RWPE1 (cell line): ENCODE results near the gene LANCL2.
"Not testable (repeated sequence)": the region's sequence is repeated elsewhere in the genome, so short reads cannot be mapped to it uniquely, and the experiment has no call there.

ENCODE experiments used
- CTCF ChIA-PET: fragments of 350-600 bp; sonication (Branson Sonifier 250); formaldehyde crosslinking; extraction: SDS; loops from one replicate; lab custom pipeline; 2021; lab: Yijun Ruan, JAX
- POLR2A ChIA-PET: fragments of 400-600 bp; formaldehyde crosslinking; extraction: SDS; loops from one replicate; lab custom pipeline; 2020; ENCODE audit warnings: antibody characterized with exemption; ENCODE audit not compliant: low non-redundant PET; lab: Yijun Ruan, JAX
- DNase-seq: peaks from one replicate; pipeline ENCODE4 v3.0.0; 2012; ENCODE audit warnings: low spot score
- H3K27ac ChIP-seq: fragments of 450-650 bp; 2 replicates; pipeline ENCODE4 v1.5.1; 2017
- TF ChIP-seq, protein P1 (sequence below): fragments of 450-650 bp; conservative IDR thresholded peaks from 2 replicates; pipeline ENCODE4 v1.5.1; 2017; ENCODE audit warnings: low read depth, mild to moderate bottlenecking

Gene LANCL2

DNA sequence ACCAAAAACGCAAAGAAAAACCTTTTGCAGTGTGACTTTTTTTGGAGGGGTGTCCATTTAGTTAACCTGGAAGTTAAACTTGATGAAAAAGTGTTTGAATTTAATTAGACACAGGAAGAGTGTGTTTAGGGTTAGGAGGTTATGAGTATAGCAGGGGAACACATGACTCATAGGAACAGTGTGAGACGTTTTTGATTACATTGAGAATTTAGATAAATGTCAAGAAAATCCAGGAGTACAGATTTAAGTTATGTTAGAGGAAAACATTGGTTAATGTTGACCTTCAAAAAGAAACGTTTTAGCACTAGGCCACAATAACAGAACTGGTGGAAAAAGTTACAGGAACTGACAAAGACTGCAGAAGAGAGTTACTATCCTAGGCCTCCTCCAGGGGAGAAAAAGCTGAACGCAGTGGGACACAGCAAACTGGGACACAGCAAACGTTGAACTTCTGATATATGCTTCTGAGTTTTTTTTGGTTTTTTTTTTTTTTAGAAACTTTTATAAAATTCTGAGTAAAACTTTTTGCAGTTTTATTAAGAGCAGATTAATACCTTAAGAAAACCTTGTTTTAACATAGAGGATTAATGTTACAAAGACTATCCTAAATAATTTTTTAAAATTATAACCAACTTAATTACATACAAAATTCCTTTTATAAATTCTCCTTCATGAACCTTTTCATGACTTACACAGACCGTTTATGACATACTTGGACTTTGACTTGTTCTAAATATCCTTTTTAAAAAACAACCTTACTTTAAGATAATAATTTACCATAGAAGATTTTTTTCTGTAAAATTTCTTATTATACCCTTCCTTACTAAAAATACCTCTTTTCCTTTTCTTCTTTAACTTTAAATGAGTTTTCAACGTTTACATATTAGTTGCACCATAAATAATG is 22.2 kb downstream of the LANCL2 start:
- TF ChIP-seq, protein P1, sequence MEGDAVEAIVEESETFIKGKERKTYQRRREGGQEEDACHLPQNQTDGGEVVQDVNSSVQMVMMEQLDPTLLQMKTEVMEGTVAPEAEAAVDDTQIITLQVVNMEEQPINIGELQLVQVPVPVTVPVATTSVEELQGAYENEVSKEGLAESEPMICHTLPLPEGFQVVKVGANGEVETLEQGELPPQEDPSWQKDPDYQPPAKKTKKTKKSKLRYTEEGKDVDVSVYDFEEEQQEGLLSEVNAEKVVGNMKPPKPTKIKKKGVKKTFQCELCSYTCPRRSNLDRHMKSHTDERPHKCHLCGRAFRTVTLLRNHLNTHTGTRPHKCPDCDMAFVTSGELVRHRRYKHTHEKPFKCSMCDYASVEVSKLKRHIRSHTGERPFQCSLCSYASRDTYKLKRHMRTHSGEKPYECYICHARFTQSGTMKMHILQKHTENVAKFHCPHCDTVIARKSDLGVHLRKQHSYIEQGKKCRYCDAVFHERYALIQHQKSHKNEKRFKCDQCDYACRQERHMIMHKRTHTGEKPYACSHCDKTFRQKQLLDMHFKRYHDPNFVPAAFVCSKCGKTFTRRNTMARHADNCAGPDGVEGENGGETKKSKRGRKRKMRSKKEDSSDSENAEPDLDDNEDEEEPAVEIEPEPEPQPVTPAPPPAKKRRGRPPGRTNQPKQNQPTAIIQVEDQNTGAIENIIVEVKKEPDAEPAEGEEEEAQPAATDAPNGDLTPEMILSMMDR, result no peak
- CTCF ChIA-PET, result interaction anchor here (0.6 kb wide), 1 partner anchor 33 kb away, joined by 4 read pairs; no protein-coding TSS in a partner anchor
- DNase-seq, result no peak
- no peak overlapping the region for H3K27ac ChIP-seq
- POLR2A ChIA-PET, result no interaction called here

DNA sequence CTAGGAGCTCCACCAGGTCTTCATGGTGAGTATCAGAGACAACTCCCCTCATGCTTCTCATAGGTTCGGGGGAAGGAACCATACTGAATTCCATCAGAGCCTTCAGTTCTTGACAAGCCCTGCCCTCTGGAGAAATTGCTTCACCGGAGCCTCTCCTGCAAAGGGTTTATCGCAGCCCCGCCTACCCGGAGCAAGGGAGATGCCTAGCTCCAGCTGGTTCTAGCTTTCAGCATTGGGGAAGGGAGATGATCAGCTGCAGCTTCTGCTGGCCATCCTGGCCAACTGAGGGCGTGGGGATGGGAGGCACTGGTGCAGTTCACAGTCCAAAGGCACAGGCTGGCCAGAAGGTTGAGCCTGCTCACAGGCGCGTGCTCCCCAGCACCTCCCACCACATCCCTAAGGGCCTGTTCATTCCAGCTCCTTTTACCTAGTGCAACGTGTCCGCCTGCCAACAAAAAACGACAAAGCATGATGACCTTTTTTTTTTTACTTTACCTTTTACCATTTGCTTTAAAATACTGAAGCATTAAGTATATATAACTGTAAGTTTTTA is 31.2 kb downstream of the LANCL2 start:
- H3K27ac ChIP-seq, result no peak overlapping the region
- no peak for DNase-seq
- TF ChIP-seq, protein P1, result no peak
- ChIA-PET CTCF (interaction anchor here (0.6 to 1.3 kb wide), 4 partner anchors 11 to 488 kb away, joined by 3 to 6 read pairs (median 4); no protein-coding TSS in a partner anchor), POLR2A (no interaction called here)

- H3K27ac ChIP-seq, result no peak overlapping the region
- CTCF ChIA-PET, result interaction anchor here (0.5 kb wide), 1 partner anchor 926 kb away, joined by 6 read pairs; no protein-coding TSS in a partner anchor
- no peak for DNase-seq
- POLR2A ChIA-PET, result no interaction called here
- TF ChIP-seq, protein P1, result no peak
Observed at GRCh38 chr7:55397617-55398016, 32.5 kb downstream of the LANCL2 start.

GRCh38 chr7:55400191-55400590 is 35.1 kb downstream of the LANCL2 start:
- ChIA-PET POLR2A (interaction anchor here (0.5 to 0.6 kb wide), 2 partner anchors 8 to 104 kb away, joined by 4 to 12 read pairs; no protein-coding TSS in a partner anchor), CTCF (interaction anchor here (0.5 to 1.3 kb wide), 3 partner anchors 15 to 454 kb away, joined by 3 to 5 read pairs (median 3); no protein-coding TSS in a partner anchor)
- TF ChIP-seq, protein P1, result no peak
- no peak overlapping the region for H3K27ac ChIP-seq
- no peak for DNase-seq

DNA sequence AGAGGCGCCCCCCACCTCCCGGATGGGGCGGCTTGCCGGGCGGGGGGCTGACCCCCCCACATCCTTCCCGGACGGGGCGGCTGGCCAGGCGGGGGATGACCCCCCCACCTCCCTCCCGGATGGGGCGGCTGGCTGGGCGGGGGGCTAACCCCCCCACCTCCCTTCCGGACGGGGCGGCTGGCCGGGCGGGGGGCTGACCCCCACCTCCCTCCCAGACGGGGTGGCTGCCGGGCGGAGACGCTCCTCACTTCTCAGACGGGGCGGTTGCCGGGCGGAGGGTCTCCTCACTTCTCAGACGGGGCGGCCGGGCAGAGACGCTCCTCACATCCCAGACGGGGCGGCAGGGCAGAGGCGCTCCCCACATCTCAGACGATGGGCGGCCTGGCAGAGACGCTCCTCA is 37.4 kb downstream of the LANCL2 start:
- CTCF ChIA-PET, H3K27ac ChIP-seq, POLR2A ChIA-PET, DNase-seq: not testable (repeated sequence)

GRCh38 chr7:55405856-55406541 is 40.9 kb downstream of the LANCL2 start:
- ChIA-PET CTCF (interaction anchor here (0.9 kb wide), 1 partner anchor 9 kb away, joined by 3 read pairs; no protein-coding TSS in a partner anchor), POLR2A (no interaction called here)
- no peak for DNase-seq
- TF ChIP-seq, protein P1, result no peak
- H3K27ac ChIP-seq, result no peak overlapping the region
